Measurements from ENCODE around the gene ATXN1. TPM values are rescaled to one million over a fixed set of nuclear protein-coding genes. Genes with fewer than 3 reads are reported as not detected.

The ATXN1 gene
- total and polyA plus RNA-seq, 2 experiments from 2014 or later, result 4.8 to 9.1 TPM

GRCh38 chr6:16412982-16413381 is 348.3 kb downstream of the ATXN1 start:
- H3K27ac Mint-ChIP-seq, result no peak overlapping the region
- H3K27ac ChIP-seq (ENCODE audit: low read depth), result no peak overlapping the region

More at GRCh38 chr6:16412982-16413381, 348.3 kb downstream of the ATXN1 start:
- no peaks in the 10 kb centered on the region for H3K9me3 Mint-ChIP-seq
- Histone ChIP-seq H2AFZ (no peak overlapping the region), H3K4me2 (no peak overlapping the region), H3F3A (replicated peaks; ENCODE audit: low read depth) (no peaks in the 10 kb centered on the region), H3K79me2 (replicated peaks; ENCODE audit: insufficient read depth) (no peaks in the 10 kb centered on the region), H4K20me1 (replicated peaks; ENCODE audit: insufficient read depth) (no peaks in the 10 kb centered on the region), H3K9me2 (ENCODE audit: insufficient read depth) (no peaks in the 10 kb centered on the region), H3K4me1 (ENCODE audit: insufficient read depth) (no peaks in the 10 kb centered on the region), H3K36me3 (ENCODE audit: insufficient read depth) (no peaks in the 10 kb centered on the region), H3K4me3 (no peak overlapping the region), H3K27me3 (ENCODE audit: insufficient read depth) (no peaks in the 10 kb centered on the region)
- 0 out of 3 replicates have a peak, but pooled peaks cover 2% of the 10 kb centered on the region for H3K4me1 Mint-ChIP-seq
- no peak overlapping the region for H3K4me3 Mint-ChIP-seq
- TF ChIP-seq, protein P1, sequence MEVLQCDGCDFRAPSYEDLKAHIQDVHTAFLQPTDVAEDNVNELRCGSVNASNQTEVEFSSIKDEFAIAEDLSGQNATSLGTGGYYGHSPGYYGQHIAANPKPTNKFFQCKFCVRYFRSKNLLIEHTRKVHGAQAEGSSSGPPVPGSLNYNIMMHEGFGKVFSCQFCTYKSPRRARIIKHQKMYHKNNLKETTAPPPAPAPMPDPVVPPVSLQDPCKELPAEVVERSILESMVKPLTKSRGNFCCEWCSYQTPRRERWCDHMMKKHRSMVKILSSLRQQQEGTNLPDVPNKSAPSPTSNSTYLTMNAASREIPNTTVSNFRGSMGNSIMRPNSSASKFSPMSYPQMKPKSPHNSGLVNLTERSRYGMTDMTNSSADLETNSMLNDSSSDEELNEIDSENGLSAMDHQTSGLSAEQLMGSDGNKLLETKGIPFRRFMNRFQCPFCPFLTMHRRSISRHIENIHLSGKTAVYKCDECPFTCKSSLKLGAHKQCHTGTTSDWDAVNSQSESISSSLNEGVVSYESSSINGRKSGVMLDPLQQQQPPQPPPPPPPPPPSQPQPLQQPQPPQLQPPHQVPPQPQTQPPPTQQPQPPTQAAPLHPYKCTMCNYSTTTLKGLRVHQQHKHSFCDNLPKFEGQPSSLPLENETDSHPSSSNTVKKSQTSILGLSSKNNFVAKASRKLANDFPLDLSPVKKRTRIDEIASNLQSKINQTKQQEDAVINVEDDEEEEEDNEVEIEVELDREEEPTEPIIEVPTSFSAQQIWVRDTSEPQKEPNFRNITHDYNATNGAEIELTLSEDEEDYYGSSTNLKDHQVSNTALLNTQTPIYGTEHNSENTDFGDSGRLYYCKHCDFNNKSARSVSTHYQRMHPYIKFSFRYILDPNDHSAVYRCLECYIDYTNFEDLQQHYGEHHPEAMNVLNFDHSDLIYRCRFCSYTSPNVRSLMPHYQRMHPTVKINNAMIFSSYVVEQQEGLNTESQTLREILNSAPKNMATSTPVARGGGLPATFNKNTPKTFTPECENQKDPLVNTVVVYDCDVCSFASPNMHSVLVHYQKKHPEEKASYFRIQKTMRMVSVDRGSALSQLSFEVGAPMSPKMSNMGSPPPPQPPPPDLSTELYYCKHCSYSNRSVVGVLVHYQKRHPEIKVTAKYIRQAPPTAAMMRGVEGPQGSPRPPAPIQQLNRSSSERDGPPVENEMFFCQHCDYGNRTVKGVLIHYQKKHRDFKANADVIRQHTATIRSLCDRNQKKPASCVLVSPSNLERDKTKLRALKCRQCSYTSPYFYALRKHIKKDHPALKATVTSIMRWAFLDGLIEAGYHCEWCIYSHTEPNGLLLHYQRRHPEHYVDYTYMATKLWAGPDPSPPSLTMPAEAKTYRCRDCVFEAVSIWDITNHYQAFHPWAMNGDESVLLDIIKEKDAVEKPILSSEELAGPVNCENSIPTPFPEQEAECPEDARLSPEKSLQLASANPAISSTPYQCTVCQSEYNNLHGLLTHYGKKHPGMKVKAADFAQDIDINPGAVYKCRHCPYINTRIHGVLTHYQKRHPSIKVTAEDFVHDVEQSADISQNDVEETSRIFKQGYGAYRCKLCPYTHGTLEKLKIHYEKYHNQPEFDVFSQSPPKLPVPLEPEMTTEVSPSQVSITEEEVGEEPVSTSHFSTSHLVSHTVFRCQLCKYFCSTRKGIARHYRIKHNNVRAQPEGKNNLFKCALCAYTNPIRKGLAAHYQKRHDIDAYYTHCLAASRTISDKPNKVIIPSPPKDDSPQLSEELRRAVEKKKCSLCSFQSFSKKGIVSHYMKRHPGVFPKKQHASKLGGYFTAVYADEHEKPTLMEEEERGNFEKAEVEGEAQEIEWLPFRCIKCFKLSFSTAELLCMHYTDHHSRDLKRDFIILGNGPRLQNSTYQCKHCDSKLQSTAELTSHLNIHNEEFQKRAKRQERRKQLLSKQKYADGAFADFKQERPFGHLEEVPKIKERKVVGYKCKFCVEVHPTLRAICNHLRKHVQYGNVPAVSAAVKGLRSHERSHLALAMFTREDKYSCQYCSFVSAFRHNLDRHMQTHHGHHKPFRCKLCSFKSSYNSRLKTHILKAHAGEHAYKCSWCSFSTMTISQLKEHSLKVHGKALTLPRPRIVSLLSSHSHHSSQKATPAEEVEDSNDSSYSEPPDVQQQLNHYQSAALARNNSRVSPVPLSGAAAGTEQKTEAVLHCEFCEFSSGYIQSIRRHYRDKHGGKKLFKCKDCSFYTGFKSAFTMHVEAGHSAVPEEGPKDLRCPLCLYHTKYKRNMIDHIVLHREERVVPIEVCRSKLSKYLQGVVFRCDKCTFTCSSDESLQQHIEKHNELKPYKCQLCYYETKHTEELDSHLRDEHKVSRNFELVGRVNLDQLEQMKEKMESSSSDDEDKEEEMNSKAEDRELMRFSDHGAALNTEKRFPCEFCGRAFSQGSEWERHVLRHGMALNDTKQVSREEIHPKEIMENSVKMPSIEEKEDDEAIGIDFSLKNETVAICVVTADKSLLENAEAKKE (CRISPR knock-in tag; IDR thresholded peaks at IDR 0.05), result no peak
- TF ChIP-seq, protein P2, sequence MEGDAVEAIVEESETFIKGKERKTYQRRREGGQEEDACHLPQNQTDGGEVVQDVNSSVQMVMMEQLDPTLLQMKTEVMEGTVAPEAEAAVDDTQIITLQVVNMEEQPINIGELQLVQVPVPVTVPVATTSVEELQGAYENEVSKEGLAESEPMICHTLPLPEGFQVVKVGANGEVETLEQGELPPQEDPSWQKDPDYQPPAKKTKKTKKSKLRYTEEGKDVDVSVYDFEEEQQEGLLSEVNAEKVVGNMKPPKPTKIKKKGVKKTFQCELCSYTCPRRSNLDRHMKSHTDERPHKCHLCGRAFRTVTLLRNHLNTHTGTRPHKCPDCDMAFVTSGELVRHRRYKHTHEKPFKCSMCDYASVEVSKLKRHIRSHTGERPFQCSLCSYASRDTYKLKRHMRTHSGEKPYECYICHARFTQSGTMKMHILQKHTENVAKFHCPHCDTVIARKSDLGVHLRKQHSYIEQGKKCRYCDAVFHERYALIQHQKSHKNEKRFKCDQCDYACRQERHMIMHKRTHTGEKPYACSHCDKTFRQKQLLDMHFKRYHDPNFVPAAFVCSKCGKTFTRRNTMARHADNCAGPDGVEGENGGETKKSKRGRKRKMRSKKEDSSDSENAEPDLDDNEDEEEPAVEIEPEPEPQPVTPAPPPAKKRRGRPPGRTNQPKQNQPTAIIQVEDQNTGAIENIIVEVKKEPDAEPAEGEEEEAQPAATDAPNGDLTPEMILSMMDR (conservative IDR thresholded peaks at IDR 0.05; ENCODE audit: low read depth in 2 of 2), result no peak
- no peak for TF ChIP-seq EZH2phosphoT487 (IDR thresholded peaks at IDR 0.05; ENCODE audit: unreplicated experiment)
- no peak for TF ChIP-seq POLR2AphosphoS5 (IDR thresholded peaks at IDR 0.05; ENCODE audit: low read depth)
- no peak for TF ChIP-seq ZNF331 (CRISPR knock-in tag; IDR thresholded peaks at IDR 0.05; ENCODE audit: low read depth)
- no peak for TF ChIP-seq CREB1 (CRISPR knock-in tag; IDR thresholded peaks at IDR 0.05; ENCODE audit: low read depth)
- TF ChIP-seq EZH2 (IDR thresholded peaks at IDR 0.05; ENCODE audit: low read depth, unreplicated experiment), result no peak
- TF ChIP-seq ZNF114 (CRISPR knock-in tag; IDR thresholded peaks at IDR 0.05), result no peak
- DNase-seq (ENCODE audit: low spot score) (no peak), ATAC-seq (no peak)
- H3K27me3 Mint-ChIP-seq (ENCODE audit: insufficient read depth, low read depth, poor library complexity), result no peaks in the 10 kb centered on the region
- H3K36me3 Mint-ChIP-seq (ENCODE audit: low read depth), result no peaks in the 10 kb centered on the region

Data from GM23338 (cell line).